22Rv1 (cell line): ENCODE measurements around the gene CNTN4.

Source experiments
- CTCF ChIP-seq: fragments of 450-650 bp; IDR thresholded peaks from 2 replicates; pipeline ENCODE4 v1.5.1; 2017; ENCODE audit warnings: mild to moderate bottlenecking
- ZFX ChIP-seq: fragments of 450-650 bp; IDR thresholded peaks from 2 replicates; pipeline ENCODE4 v1.6.1; 2017; ENCODE audit warnings: antibody characterized with exemption, borderline replicate concordance

- no peak for TF ChIP-seq CTCF
- TF ChIP-seq ZFX, result no peak
These were observed 418.2 kb downstream of the CNTN4 start for GRCh38 chr3:2516762-2517441.
